ENCODE measurements around the gene TUBB6. TPM values are rescaled to one million over a fixed set of nuclear protein-coding genes. Genes with fewer than 3 reads are reported as not detected.
A peak's percentile ranks its signal among the peaks of the same experiment; 100 is the strongest.

TUBB6 gene
- total RNA-seq, 6 experiments from 2014 or later, result 2.4 to 18.5 (median 9.0) TPM

DNA sequence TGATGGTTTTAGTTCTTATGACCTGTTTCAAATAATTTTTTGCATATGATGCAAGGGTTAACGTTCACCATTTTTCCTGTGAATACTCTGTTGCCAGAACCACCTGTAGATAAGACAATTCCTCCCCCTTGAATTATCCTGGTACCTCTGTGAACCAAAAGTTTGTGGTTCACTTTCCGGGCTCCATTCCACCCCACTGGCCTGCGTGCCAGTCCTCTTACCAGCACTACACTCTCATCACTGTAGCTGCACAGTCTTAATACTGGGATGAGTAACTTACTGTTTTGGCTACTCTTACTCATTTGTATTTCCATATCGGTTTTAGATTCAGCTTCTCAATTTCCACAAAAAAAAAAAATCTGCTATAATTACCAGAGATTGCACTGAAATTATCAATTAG lies 34.6 kb downstream of the TUBB6 start:
- Histone ChIP-seq H3K4me3 (no peak overlapping the region), H3K9me3 (no peaks in the 10 kb centered on the region), H3K27ac (no peak overlapping the region), H3K27me3 (no peaks in the 10 kb centered on the region), H3K36me3 (peaks cover 0 to 63% (median 20%) of the 10 kb centered on the region in 4 donors), H3K4me1 (no peaks in the 10 kb centered on the region)
- no peak for DNase-seq
- TF ChIP-seq, protein P1, sequence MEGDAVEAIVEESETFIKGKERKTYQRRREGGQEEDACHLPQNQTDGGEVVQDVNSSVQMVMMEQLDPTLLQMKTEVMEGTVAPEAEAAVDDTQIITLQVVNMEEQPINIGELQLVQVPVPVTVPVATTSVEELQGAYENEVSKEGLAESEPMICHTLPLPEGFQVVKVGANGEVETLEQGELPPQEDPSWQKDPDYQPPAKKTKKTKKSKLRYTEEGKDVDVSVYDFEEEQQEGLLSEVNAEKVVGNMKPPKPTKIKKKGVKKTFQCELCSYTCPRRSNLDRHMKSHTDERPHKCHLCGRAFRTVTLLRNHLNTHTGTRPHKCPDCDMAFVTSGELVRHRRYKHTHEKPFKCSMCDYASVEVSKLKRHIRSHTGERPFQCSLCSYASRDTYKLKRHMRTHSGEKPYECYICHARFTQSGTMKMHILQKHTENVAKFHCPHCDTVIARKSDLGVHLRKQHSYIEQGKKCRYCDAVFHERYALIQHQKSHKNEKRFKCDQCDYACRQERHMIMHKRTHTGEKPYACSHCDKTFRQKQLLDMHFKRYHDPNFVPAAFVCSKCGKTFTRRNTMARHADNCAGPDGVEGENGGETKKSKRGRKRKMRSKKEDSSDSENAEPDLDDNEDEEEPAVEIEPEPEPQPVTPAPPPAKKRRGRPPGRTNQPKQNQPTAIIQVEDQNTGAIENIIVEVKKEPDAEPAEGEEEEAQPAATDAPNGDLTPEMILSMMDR (IDR thresholded peaks at IDR 0.05), result no peak
- no peak for TF ChIP-seq POLR2A (IDR thresholded peaks at IDR 0.05)
- no peak for ATAC-seq
- 82% methylated on average over 4 of the region's 4 CpGs for WGBS (ENCODE audit: insufficient coverage, low coverage, low lambda C conversion rate, missing lambda C conversion rate)
- intact Hi-C loops (cut with DNase I), result no loop called here

DNA sequence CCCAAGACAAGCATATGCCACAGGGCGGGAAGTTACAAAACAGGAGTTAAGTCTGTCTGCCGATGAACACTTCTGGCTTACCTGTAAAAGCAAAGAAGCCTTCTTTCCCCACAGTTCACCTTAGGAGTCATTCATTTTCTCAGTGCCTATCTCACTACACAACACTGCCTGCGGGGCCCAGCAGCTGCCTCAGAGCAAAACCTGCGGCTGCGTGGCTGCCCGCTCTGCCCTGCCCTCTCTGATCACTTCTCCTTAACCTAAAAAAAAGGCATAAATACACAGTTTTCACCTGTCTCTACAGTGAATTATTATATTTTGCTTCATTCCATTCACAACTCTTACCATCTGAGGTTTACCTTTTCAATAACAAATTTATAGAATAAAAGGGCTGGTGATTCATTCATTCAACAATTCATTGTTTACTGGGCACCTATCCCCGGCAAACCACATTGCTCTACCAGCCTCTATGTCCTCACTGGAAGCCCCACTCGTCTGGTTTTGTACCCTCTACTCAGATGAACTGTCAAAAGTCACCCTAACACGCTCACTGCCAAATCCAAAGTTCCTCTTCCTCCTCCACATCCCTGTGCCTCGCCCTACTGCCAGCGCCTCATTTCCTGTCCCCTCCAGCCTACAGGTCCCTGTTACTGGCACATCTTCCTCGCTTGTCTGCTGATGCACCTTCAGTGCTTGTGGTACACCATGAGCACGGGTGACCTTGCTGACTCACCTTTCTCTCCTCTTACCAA lies 37.6 kb downstream of the TUBB6 start:
- TF ChIP-seq POLR2A (IDR thresholded peaks at IDR 0.05), result no peak
- TF ChIP-seq, protein P1 (IDR thresholded peaks at IDR 0.05), result no peak
- ATAC-seq, result no peak
- Histone ChIP-seq H3K4me3 (no peak overlapping the region), H3K36me3 (peaks cover 0 to 87% (median 29%) of the 10 kb centered on the region in 4 donors), H3K4me1 (no peaks in the 10 kb centered on the region), H3K27ac (no peak overlapping the region), H3K9me3 (no peaks in the 10 kb centered on the region), H3K27me3 (no peaks in the 10 kb centered on the region)
- intact Hi-C loops (cut with DNase I), result no loop called here
- no peak for DNase-seq
- WGBS (ENCODE audit: insufficient coverage, low coverage, low lambda C conversion rate, missing lambda C conversion rate), result 89% methylated on average over 11 of the region's 13 CpGs

DNA sequence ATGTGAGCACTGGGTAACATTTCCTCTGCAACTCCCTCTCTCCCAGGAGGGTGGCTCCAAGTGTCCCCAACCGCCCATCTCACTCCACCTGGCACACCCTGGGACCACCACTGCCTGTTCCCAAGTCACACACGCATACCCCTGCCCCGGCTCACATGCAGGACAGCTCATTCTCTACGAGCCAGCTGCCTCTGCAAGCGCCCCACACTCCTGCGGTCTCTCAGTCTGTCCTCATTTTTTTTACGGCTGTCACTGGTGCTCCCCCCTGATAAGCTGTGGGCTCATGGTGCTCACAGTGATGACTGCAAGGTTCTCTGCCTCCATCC lies 38.2 kb downstream of the TUBB6 start:
- WGBS (ENCODE audit: insufficient coverage, low coverage, low lambda C conversion rate, missing lambda C conversion rate), result 100% methylated on average over 7 of the region's 7 CpGs
- no peak overlapping the region for H3K27ac ChIP-seq
- H3K27me3 ChIP-seq, result no peaks in the 10 kb centered on the region
- ATAC-seq (peak in 1 of 4 donors; percentile 19), DNase-seq (no peak)
- TF ChIP-seq, protein P1 (IDR thresholded peaks at IDR 0.05), result no peak
- no peak for TF ChIP-seq POLR2A (IDR thresholded peaks at IDR 0.05)
- no peaks in the 10 kb centered on the region for H3K9me3 ChIP-seq
- H3K4me1 ChIP-seq, result no peaks in the 10 kb centered on the region
- H3K4me3 ChIP-seq, result no peak overlapping the region
- H3K36me3 ChIP-seq, result peaks cover 0 to 93% (median 31%) of the 10 kb centered on the region in 4 donors
- intact Hi-C loops (cut with DNase I), result no loop called here

DNA sequence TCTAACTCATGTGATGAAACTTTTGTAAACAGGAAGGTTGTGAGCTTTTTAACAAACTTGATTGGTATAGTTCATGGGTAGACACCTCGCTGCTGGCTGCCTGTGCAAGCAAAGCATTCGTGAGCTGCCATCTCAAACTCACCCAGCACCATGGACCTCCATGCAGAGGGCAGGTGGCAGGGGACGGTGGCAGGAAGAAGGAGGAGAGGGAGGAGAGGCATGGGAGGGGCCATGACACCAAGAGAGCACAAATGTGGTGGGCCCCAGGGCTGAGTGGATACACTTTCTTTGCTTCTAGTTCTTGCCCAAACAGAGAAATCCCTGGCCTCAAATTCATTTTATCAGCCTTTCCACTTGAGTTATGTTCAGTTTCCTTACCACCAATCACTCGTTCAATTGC lies 39.9 kb downstream of the TUBB6 start:
- ATAC-seq, result no peak
- Histone ChIP-seq H3K4me1 (no peaks in the 10 kb centered on the region), H3K4me3 (no peak overlapping the region), H3K27me3 (no peaks in the 10 kb centered on the region), H3K27ac (no peak overlapping the region), H3K36me3 (peaks cover 0 to 93% (median 38%) of the 10 kb centered on the region in 4 donors), H3K9me3 (no peaks in the 10 kb centered on the region)
- intact Hi-C loops (cut with DNase I), result no loop called here
- TF ChIP-seq POLR2A (IDR thresholded peaks at IDR 0.05), result no peak
- TF ChIP-seq, protein P1 (IDR thresholded peaks at IDR 0.05), result no peak
- WGBS (ENCODE audit: insufficient coverage, low coverage, low lambda C conversion rate, missing lambda C conversion rate), result 90% methylated on average over 3 of the region's 4 CpGs
- no peak for DNase-seq

Data from right lobe of liver (tissue), 6 donors.